ENCODE measurements around the gene CACNA2D4.

- no peak for TF ChIP-seq POLR2AphosphoS5 (IDR thresholded peaks at IDR 0.05; ENCODE audit: low read depth, low read length)
- no peak for TF ChIP-seq POLR2A (IDR thresholded peaks at IDR 0.05; ENCODE audit: low read depth, low read length)
- no peak for TF ChIP-seq SPI1 (IDR thresholded peaks at IDR 0.05; ENCODE audit: low read depth, low read length)
These were observed 128.0 kb downstream of the CACNA2D4 start for GRCh38 chr12:1790444-1790843.

Measured in GM12891 (cell line).